MCF 10A (cell line): ENCODE data around the gene HBE1. TPM values are rescaled to one million over a fixed set of nuclear protein-coding genes. Genes with fewer than 3 reads are reported as not detected.

Experiments
- BruUV-seq: library from RNA; stranded (reverse); fragments of 400-500 nt; replicated peaks from 2 replicates; lab custom pipeline; 2021; lab: Mats Ljungman, UMichigan
- CTCF ChIA-PET: fragments of 300-600 bp; sonication (Branson Sonifier 250); formaldehyde crosslinking; extraction: SDS; loops from one replicate; lab custom pipeline; 2021; ENCODE audit warnings: antibody characterized with exemption, inconsistent platforms; lab: Yijun Ruan, JAX
- POLR2A ChIA-PET: fragments of 300-600, 350-650 bp; sonication (Branson Sonifier 250); formaldehyde crosslinking; extraction: SDS; loops from one replicate; lab custom pipeline; 2020; ENCODE audit warnings: antibody characterized with exemption, inconsistent platforms; lab: Yijun Ruan, JAX
- DNase-seq: peaks from one replicate; pipeline ENCODE4 v3.0.0-alpha.2; 2018; ENCODE audit not compliant: unreplicated experiment
- H3K27ac Mint-ChIP-seq: one replicate; pipeline ENCODE4 v1.8.0; 2022; ENCODE audit warnings: mild to moderate bottlenecking, low read depth, mixed read lengths; ENCODE audit not compliant: unreplicated experiment
- H3K27me3 Mint-ChIP-seq: one replicate; pipeline ENCODE4 v1.8.0; 2022; ENCODE audit warnings: mixed read lengths; ENCODE audit not compliant: insufficient read depth, unreplicated experiment
- H3K36me3 Mint-ChIP-seq: one replicate; pipeline ENCODE4 v1.8.0; 2022; ENCODE audit warnings: mild to moderate bottlenecking, moderate library complexity, mixed read lengths; ENCODE audit not compliant: insufficient read depth, unreplicated experiment
- H3K4me1 Mint-ChIP-seq: one replicate; pipeline ENCODE4 v1.8.0; 2022; ENCODE audit warnings: mixed read lengths; ENCODE audit not compliant: insufficient read depth, unreplicated experiment
- H3K4me3 Mint-ChIP-seq: one replicate; pipeline ENCODE4 v1.8.0; 2022; ENCODE audit warnings: mild to moderate bottlenecking, moderate library complexity, mixed read lengths; ENCODE audit not compliant: unreplicated experiment
- H3K9me3 Mint-ChIP-seq: one replicate; pipeline ENCODE4 v1.8.0; 2022; ENCODE audit warnings: mixed read lengths; ENCODE audit not compliant: unreplicated experiment
- CTCF ChIP-seq: fragments of 200-600 bp; IDR thresholded peaks from one replicate; pipeline ENCODE4 v1.8.0; 2022; ENCODE audit warnings: antibody characterized with exemption, mild to moderate bottlenecking; ENCODE audit not compliant: unreplicated experiment
- intact Hi-C: fragments of 100-400 bp; cut with micrococcal nuclease; formaldehyde crosslinking; loops from 2 replicates; pipeline ENCODE4 v1.14.1; 2022
- total RNA-seq: library from RNA; stranded (reverse); gene quantifications from 2 replicates; pipeline ENCODE4 v1.2.3, GENCODE V29; 2022

Gene HBE1
- total RNA-seq, 1 experiment from 2014 or later = not detected

GRCh38 chr11:5237420-5237819 is 32.3 kb downstream of the HBE1 start:
- intact Hi-C loops = no loop called here
- Mint-ChIP-seq H3K27me3 (peaks cover 11% of the 10 kb centered on the region), H3K36me3 (no peaks in the 10 kb centered on the region), H3K4me1 (no peaks in the 10 kb centered on the region), H3K27ac (no peak overlapping the region), H3K9me3 (no peaks in the 10 kb centered on the region), H3K4me3 (no peak overlapping the region)
- TF ChIP-seq CTCF = no peak
- CTCF ChIA-PET = no interaction called here
- BruUV-seq = no TSS peak
- no peak for DNase-seq
- POLR2A ChIA-PET = no interaction called here

GRCh38 chr11:5235364-5236095 is 34.2 kb downstream of the HBE1 start:
- no peak for TF ChIP-seq CTCF
- Mint-ChIP-seq H3K27ac (no peak overlapping the region), H3K4me1 (no peaks in the 10 kb centered on the region), H3K4me3 (no peak overlapping the region), H3K9me3 (no peaks in the 10 kb centered on the region), H3K27me3 (peaks cover 11% of the 10 kb centered on the region), H3K36me3 (no peaks in the 10 kb centered on the region)
- no peak for DNase-seq
- intact Hi-C loops = no loop called here
- no TSS peak for BruUV-seq
- POLR2A ChIA-PET = no interaction called here
- CTCF ChIA-PET = no interaction called here

DNA sequence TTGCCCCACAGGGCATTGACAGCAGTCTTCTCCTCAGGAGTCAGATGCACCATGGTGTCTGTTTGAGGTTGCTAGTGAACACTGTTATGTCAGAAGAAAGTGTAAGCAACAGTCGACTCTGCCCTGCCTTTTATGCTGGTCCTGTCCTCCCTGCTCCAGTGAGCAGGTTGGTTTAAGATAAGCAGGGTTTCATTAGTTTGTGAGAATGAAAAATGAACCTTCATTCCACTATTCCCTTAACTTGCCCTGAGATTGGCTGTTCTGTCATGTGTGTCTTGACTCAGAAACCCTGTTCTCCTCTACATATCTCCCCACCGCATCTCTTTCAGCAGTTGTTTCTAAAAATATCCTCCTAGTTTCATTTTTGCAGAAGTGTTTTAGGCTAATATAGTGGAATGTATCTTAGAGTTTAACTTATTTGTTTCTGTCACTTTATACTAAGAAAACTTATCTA is 35.3 kb downstream of the HBE1 start, which contains the start of gene HBD:
Gene HBD, minus strand, starts transcription at position 103 of the 454 bp plus-strand sequence. Its CDS starts 50 bp downstream, at position 53.
- H3K27ac Mint-ChIP-seq = no peak within 1 kb of the TSS
- no peak within 1 kb of the TSS for H3K4me3 Mint-ChIP-seq
- intact Hi-C loops = no loop called here
- no peaks in the 10 kb centered on the region for H3K36me3 Mint-ChIP-seq
- TF ChIP-seq CTCF = no peak
- DNase-seq = no peak
- BruUV-seq = no TSS peak
- ChIA-PET CTCF (no interaction called here), POLR2A (no interaction called here)
- peaks cover 11% of the 10 kb centered on the region for H3K27me3 Mint-ChIP-seq
- no peaks in the 10 kb centered on the region for H3K4me1 Mint-ChIP-seq
- no peaks in the 10 kb centered on the region for H3K9me3 Mint-ChIP-seq

GRCh38 chr11:5233307-5233706 is 36.4 kb downstream of the HBE1 start:
- Mint-ChIP-seq H3K27ac (no peak overlapping the region), H3K4me3 (no peak overlapping the region), H3K36me3 (no peaks in the 10 kb centered on the region), H3K27me3 (peaks cover 4% of the 10 kb centered on the region), H3K4me1 (no peaks in the 10 kb centered on the region), H3K9me3 (no peaks in the 10 kb centered on the region)
- CTCF ChIA-PET = interaction anchor here (0.5 to 0.6 kb wide), 2 partner anchors 29 to 382 kb away, joined by 3 to 4 read pairs; no protein-coding TSS in a partner anchor
- intact Hi-C loops = no loop called here
- no peak for DNase-seq
- TF ChIP-seq CTCF = no peak
- POLR2A ChIA-PET = no interaction called here
- BruUV-seq = no TSS peak
